Naive thymus-derived CD4-positive, alpha-beta T cell (primary cell): ENCODE data around the gene NKG7. TPM values are rescaled to one million over a fixed set of nuclear protein-coding genes. Genes with fewer than 3 reads are reported as not detected.
A peak's percentile ranks its signal among the peaks of the same experiment; 100 is the strongest.

ENCODE experiments used
- ATAC-seq: fragments of 150-1000 bp; cut with Tn5 transposase; 2 replicates; pipeline ENCODE4 v1.10.0; 2021; ENCODE audit warnings: mild to moderate bottlenecking, moderate library complexity
- CTCF ChIA-PET: fragments of 350-600 bp; sonication (Branson Sonifier 250); formaldehyde crosslinking; loops from one replicate; lab custom pipeline; 2021; ENCODE audit warnings: antibody characterized with exemption; lab: Charles Lee
- POLR2A ChIA-PET: fragments of 350-600 bp; sonication (Branson Sonifier 250); formaldehyde crosslinking; loops from one replicate; lab custom pipeline; 2021; ENCODE audit warnings: antibody characterized with exemption, inconsistent platforms; lab: Charles Lee
- DNase-seq, 9 donors: peaks; one replicate each; pipeline versions ENCODE4 v3.0.0 to v3.0.0-alpha.2; 2020 to 2022; ENCODE audit warnings: mixed read lengths in 1 of 9
- H3K27ac ChIP-seq: one replicate; pipeline ENCODE4 v1.7.0; 2013; ENCODE audit warnings: mild to moderate bottlenecking, low read depth, low read length, moderate library complexity
- H3K27me3 ChIP-seq, 2 donors: one replicate each; pipeline ENCODE4 v1.7.0; 2013; ENCODE audit warnings: low read length in 2 of 2, mild to moderate bottlenecking in 2 of 2, moderate library complexity in 2 of 2; ENCODE audit not compliant: control insufficient read depth in 2 of 2, insufficient read depth in 2 of 2
- H3K36me3 ChIP-seq, 3 experiments: 1 replicate in 2 of 3; 2 replicates in 1 of 3; pipeline ENCODE4 v1.7.0; 2013; ENCODE audit warnings: low read length in 3 of 3, mild to moderate bottlenecking in 3 of 3, moderate library complexity in 1 of 3; ENCODE audit not compliant: insufficient read depth in 3 of 3, control insufficient read depth in 2 of 3
- H3K4me1 ChIP-seq, 2 donors: one replicate each; pipeline ENCODE4 v1.7.0; 2013; ENCODE audit warnings: low read length in 2 of 2, mild to moderate bottlenecking in 2 of 2, moderate library complexity in 1 of 2; ENCODE audit not compliant: control insufficient read depth in 2 of 2, insufficient read depth in 2 of 2
- H3K4me3 ChIP-seq: 2 replicates; pipeline ENCODE4 v1.7.0; 2013; ENCODE audit warnings: mild to moderate bottlenecking, low read length
- H3K9me3 ChIP-seq, 3 experiments: 1 replicate in 2 of 3; 2 replicates in 1 of 3; pipeline ENCODE4 v1.7.0; 2013; ENCODE audit warnings: low read length in 3 of 3; ENCODE audit not compliant: control insufficient read depth in 2 of 3
- H3K27ac Mint-ChIP-seq, 9 donors: one replicate each; pipeline ENCODE4 v1.8.0; 2020 to 2022; ENCODE audit warnings: mixed read lengths in 9 of 9, mild to moderate bottlenecking in 8 of 9, moderate library complexity in 5 of 9, inconsistent platforms in 2 of 9
- H3K27me3 Mint-ChIP-seq, 5 donors: one replicate each; pipeline ENCODE4 v1.8.0; 2021 to 2022; ENCODE audit warnings: mixed read lengths in 5 of 5, mild to moderate bottlenecking in 1 of 5
- H3K36me3 Mint-ChIP-seq, 5 donors: one replicate each; pipeline ENCODE4 v1.8.0; 2020 to 2022; ENCODE audit warnings: mixed read lengths in 5 of 5, mild to moderate bottlenecking in 3 of 5, inconsistent platforms in 1 of 5
- H3K4me1 Mint-ChIP-seq, 7 donors: one replicate each; pipeline ENCODE4 v1.8.0; 2020 to 2022; ENCODE audit warnings: mixed read lengths in 7 of 7, mild to moderate bottlenecking in 3 of 7, inconsistent platforms in 1 of 7
- H3K4me3 Mint-ChIP-seq, 10 donors: one replicate each; pipeline ENCODE4 v1.8.0; 2020 to 2022; ENCODE audit warnings: mild to moderate bottlenecking in 10 of 10, mixed read lengths in 10 of 10, moderate library complexity in 6 of 10, inconsistent platforms in 2 of 10
- H3K9me3 Mint-ChIP-seq, 11 donors: one replicate each; pipeline ENCODE4 v1.8.0; 2020 to 2022; ENCODE audit warnings: mixed read lengths in 11 of 11, mild to moderate bottlenecking in 4 of 11, inconsistent platforms in 1 of 11, moderate library complexity in 1 of 11
- intact Hi-C, 2 donors: fragments of 100-400 bp; cut with micrococcal nuclease; formaldehyde crosslinking; loops; one replicate each; pipeline ENCODE4 v1.15.1; 2023
- polyA plus RNA-seq, 2 donors: library from polyadenylated mRNA; unstranded; fragments of 300-500 nt; fragmentation: Illumina TruSeq; gene quantifications; one replicate each; pipeline ENCODE4 v1.2.3, GENCODE V29; 2021
- total RNA-seq, 6 experiments: library from RNA in 5 of 6; stranded (reverse) in 5 of 6; gene quantifications; 1 replicate in 5 of 6; 2 replicates in 1 of 6; pipeline ENCODE4 v1.2.3 and lab custom pipeline; 2021 to 2026

NKG7 gene
- total and polyA plus RNA-seq, 7 experiments from 2014 or later, result 3.9 to 336 (median 9.8) TPM

DNA sequence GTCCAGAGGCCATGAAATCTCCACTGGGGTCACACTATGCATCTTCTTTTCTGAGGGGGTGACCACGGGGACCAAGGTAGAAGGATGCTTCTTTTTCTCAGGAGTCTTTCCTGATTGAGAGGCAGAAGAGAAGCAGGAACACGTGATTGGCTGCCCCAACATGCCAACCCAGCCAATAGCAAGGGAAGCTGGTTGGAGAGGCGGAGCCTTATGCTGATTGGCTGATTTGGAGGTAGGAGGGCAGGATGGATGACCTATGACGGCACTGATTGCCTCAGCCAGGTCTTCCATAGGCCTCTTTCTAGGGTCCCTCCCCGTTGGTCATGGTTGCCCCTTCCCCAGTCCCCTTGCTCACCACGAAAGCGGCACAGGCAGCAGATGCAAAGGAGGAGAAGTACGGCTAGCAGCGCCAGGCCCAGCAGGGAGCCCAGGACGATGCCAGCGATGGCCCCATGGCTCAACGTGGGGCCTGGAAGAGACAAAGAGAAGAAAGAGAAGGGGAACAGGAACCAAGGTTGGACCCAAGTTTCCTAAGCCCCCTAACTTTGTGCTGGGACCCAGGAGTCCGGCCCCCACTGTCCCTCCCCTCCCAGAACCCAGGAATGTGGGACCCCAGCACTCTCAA lies 38.5 kb downstream of the NKG7 start:
- Mint-ChIP-seq H3K9me3 (peaks cover 0 to 8% (median 1%) of the 10 kb centered on the region in 11 donors), H3K36me3 (peaks cover 0 to 8% (median 7%) of the 10 kb centered on the region in 5 donors), H3K27me3 (peaks cover 4 to 32% (median 16%) of the 10 kb centered on the region in 5 donors), H3K4me1 (peaks cover 0 to 8% (median 6%) of the 10 kb centered on the region in 7 donors), H3K27ac (no peak overlapping the region), H3K4me3 (peak overlapping the region in 1 of 10 donors; percentile 20)
- POLR2A ChIA-PET, result no interaction called here
- no peak overlapping the region for H3K4me3 ChIP-seq
- no peak for DNase-seq
- CTCF ChIA-PET, result no interaction called here
- peaks cover 3 to 4% of the 10 kb centered on the region in 2 donors for H3K4me1 ChIP-seq
- no peak for ATAC-seq
- H3K36me3 ChIP-seq, result no peaks in the 10 kb centered on the region
- peaks cover 0 to 3% of the 10 kb centered on the region in 2 donors for H3K27me3 ChIP-seq
- intact Hi-C loops, result no loop called here
- H3K27ac ChIP-seq, result no peak overlapping the region
- H3K9me3 ChIP-seq, result no peaks in the 10 kb centered on the region

DNA sequence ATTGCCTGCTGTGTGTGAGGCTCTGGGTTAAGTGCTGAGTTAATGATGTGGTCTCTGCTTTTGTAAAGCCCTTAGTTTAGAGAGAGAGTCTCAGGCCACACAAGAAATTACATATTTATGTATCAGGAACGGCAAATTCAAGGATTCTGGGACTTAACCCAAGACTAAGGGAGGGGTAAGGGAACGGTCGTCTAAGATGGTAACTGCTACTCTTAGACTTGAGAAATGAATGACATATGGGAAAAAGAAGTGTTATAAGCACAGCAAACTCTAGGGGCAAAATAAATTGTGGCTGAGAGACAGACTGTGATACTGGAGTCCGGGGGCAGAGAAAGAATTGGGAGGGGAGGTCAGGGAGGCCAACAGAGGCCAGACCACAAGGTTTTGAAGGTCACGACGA lies 40.7 kb downstream of the NKG7 start:
- Histone ChIP-seq H3K9me3 (no peaks in the 10 kb centered on the region), H3K4me3 (no peak overlapping the region), H3K27me3 (peaks cover 0 to 14% of the 10 kb centered on the region in 2 donors), H3K27ac (no peak overlapping the region), H3K36me3 (no peaks in the 10 kb centered on the region), H3K4me1 (peaks cover 0 to 3% of the 10 kb centered on the region in 2 donors)
- Mint-ChIP-seq H3K4me3 (no peak overlapping the region), H3K27me3 (peaks cover 18 to 38% (median 26%) of the 10 kb centered on the region in 5 donors), H3K36me3 (peaks cover 0 to 10% (median 8%) of the 10 kb centered on the region in 5 donors), H3K4me1 (peaks cover 0 to 10% (median 4%) of the 10 kb centered on the region in 7 donors), H3K9me3 (peaks cover 0 to 8% (median 1%) of the 10 kb centered on the region in 11 donors), H3K27ac (no peak overlapping the region)
- POLR2A ChIA-PET, result no interaction called here
- no peak for ATAC-seq
- no peak for DNase-seq
- intact Hi-C loops, result no loop called here
- CTCF ChIA-PET, result no interaction called here

DNA sequence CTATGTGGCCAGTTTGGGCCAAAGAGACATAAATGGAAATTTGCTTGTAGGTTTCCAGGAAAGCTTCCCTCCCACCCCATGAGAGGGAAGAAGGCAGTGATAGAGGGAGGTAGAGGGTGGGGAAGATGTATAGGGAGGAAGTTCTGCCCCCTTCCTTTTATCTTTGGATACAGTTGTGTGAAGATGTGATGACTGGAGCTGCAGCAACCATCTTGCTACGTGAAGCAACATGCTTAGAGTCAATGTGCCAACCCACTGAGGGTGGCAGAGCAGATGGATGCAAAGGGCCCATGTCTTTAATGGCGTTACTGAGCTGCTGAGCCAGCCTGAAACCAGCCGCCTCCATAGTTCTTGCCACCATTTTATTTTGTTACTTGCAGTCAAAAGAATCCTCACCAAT lies 41.3 kb downstream of the NKG7 start:
- Histone ChIP-seq H3K36me3 (no peaks in the 10 kb centered on the region), H3K27ac (no peak overlapping the region), H3K9me3 (no peaks in the 10 kb centered on the region), H3K4me3 (no peak overlapping the region), H3K4me1 (peaks cover 0 to 3% of the 10 kb centered on the region in 2 donors), H3K27me3 (peaks cover 0 to 14% of the 10 kb centered on the region in 2 donors)
- ChIA-PET POLR2A (no interaction called here), CTCF (no interaction called here)
- intact Hi-C loops, result no loop called here
- peaks cover 0 to 10% (median 4%) of the 10 kb centered on the region in 7 donors for H3K4me1 Mint-ChIP-seq
- DNase-seq (no peak), ATAC-seq (no peak)
- H3K36me3 Mint-ChIP-seq, result peaks cover 0 to 10% (median 8%) of the 10 kb centered on the region in 5 donors
- no peak overlapping the region for H3K4me3 Mint-ChIP-seq
- no peak overlapping the region for H3K27ac Mint-ChIP-seq
- H3K27me3 Mint-ChIP-seq, result peaks cover 24 to 39% (median 31%) of the 10 kb centered on the region in 5 donors
- peaks cover 0 to 8% (median 1%) of the 10 kb centered on the region in 11 donors for H3K9me3 Mint-ChIP-seq

DNA sequence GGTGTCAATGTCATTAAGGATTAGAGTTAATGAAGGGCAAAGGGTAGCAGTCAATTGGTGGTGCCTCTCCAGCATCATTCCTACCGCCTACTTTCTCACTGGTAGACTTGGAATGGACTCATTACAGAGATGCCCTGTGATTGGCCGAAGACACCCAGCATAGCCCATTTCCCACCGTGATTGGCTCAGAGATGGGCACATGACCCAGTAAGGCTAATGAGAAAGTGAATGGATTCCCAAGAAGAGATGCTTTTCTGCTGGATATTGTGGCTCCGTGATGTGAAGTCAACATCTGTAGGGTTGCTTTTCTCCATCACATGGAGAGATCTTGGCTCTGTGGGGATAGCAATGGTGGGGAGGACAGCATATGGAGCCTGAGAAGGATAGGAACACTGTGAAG lies 42.1 kb downstream of the NKG7 start:
- ATAC-seq, result no peak
- H3K27ac ChIP-seq, result no peak overlapping the region
- CTCF ChIA-PET, result no interaction called here
- Mint-ChIP-seq H3K4me1 (peaks cover 0 to 10% (median 5%) of the 10 kb centered on the region in 7 donors), H3K4me3 (no peak overlapping the region), H3K27me3 (peaks cover 32 to 46% (median 39%) of the 10 kb centered on the region in 5 donors), H3K9me3 (peaks cover 0 to 8% (median 3%) of the 10 kb centered on the region in 11 donors), H3K27ac (no peak overlapping the region), H3K36me3 (peaks cover 0 to 10% (median 8%) of the 10 kb centered on the region in 5 donors)
- no peak overlapping the region for H3K4me3 ChIP-seq
- DNase-seq, result no peak
- H3K4me1 ChIP-seq, result peaks cover 0 to 3% of the 10 kb centered on the region in 2 donors
- peaks cover 0 to 14% of the 10 kb centered on the region in 2 donors for H3K27me3 ChIP-seq
- POLR2A ChIA-PET, result no interaction called here
- intact Hi-C loops, result no loop called here
- no peaks in the 10 kb centered on the region for H3K36me3 ChIP-seq
- H3K9me3 ChIP-seq, result no peaks in the 10 kb centered on the region

DNA sequence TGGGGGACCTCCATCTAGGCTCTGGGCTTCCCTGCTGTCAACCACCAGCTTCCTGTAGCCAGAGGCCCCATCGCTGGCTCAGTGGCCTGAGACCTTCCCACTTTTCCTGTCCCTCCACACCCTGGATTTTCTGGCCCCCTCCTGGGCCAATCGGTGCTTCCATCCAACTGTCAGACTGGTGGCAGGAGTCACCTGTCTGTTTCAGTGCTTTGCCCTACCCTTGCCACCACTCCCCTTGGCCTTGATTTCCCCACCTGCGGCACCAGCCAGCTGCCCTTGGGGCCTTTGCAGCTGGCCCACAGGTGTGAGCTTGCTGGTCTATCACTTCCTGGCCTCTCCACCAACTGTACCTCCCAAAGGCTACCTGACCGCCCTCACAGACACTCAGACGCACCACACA lies 43.0 kb downstream of the NKG7 start:
- H3K36me3 ChIP-seq, result no peaks in the 10 kb centered on the region
- DNase-seq (no peak), ATAC-seq (no peak)
- H3K27me3 Mint-ChIP-seq, result peaks cover 36 to 55% (median 46%) of the 10 kb centered on the region in 5 donors
- ChIA-PET CTCF (interaction anchor here (0.6 kb wide), 1 partner anchor 27 kb away, joined by 5 read pairs; no protein-coding TSS in a partner anchor), POLR2A (no interaction called here)
- H3K27me3 ChIP-seq, result peaks cover 0 to 14% of the 10 kb centered on the region in 2 donors
- H3K4me1 ChIP-seq, result peaks cover 0 to 3% of the 10 kb centered on the region in 2 donors
- no peak overlapping the region for H3K27ac Mint-ChIP-seq
- H3K9me3 ChIP-seq, result no peaks in the 10 kb centered on the region
- H3K4me3 ChIP-seq, result no peak overlapping the region
- intact Hi-C loops, result no loop called here
- H3K4me3 Mint-ChIP-seq, result peak overlapping the region in 1 of 10 donors; percentile 26
- H3K9me3 Mint-ChIP-seq, result peaks cover 0 to 8% (median 3%) of the 10 kb centered on the region in 11 donors
- peaks cover 0 to 10% (median 5%) of the 10 kb centered on the region in 7 donors for H3K4me1 Mint-ChIP-seq
- peaks cover 0 to 10% (median 8%) of the 10 kb centered on the region in 5 donors for H3K36me3 Mint-ChIP-seq
- no peak overlapping the region for H3K27ac ChIP-seq

DNA sequence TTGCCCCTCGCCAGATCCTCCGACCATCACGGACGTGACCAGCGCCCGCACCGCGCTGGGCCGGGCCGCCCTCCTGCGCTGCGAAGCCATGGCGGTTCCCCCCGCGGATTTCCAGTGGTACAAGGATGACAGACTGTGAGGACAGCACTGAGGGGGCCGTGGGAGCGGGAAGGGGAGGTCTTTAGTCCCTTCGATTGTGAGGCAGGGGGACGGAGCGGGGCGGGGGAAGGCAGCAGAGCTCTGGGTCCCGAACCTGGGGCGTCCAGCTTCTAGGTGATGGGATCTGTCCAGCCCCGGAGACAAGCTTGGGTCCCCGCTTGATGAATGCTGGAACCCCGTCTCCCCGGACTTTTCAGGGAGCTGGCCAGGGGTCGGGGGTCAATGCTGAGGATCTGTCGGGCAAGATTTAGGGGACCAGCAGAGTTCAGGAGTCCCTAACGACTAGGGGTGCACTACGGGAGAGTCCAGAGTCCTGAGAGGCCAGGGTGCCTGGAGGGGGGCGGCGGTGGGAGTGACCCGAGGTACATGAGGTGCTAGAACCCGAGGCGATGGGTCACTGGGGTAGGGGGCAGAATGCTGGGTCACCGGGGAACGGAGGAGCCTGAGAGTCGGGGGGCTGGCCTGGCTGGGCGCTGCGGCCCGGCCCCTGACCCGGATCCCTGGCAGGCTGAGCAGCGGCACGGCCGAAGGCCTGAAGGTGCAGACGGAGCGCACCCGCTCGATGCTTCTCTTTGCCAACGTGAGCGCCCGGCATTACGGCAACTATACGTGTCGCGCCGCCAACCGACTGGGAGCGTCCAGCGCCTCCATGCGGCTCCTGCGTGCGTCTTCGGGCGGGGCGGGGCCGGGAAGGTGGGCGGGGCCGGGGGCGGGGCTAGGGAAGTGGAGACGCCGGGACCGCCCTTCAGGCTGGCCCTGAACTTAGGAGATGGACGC lies 45.1 kb downstream of the NKG7 start:
- peak overlapping the region in 9 of 10 donors; percentile 38 to 79 (median 61) for H3K4me3 Mint-ChIP-seq

More for the DNA sequence above, 45.1 kb downstream of the NKG7 start:
- ChIA-PET POLR2A (no interaction called here), CTCF (no interaction called here)
- H3K4me1 Mint-ChIP-seq, result peaks cover 0 to 10% (median 5%) of the 10 kb centered on the region in 7 donors
- ATAC-seq, result peak; percentile 84
- H3K36me3 ChIP-seq, result no peaks in the 10 kb centered on the region
- no peaks in the 10 kb centered on the region for H3K9me3 ChIP-seq
- H3K36me3 Mint-ChIP-seq, result peaks cover 0 to 10% (median 8%) of the 10 kb centered on the region in 5 donors
- DNase-seq, result peak in 5 of 9 donors; percentile 18 to 62 (median 28)
- no peak overlapping the region for H3K27ac Mint-ChIP-seq
- peaks cover 43 to 74% (median 61%) of the 10 kb centered on the region in 5 donors for H3K27me3 Mint-ChIP-seq
- no peak overlapping the region for H3K27ac ChIP-seq
- peaks cover 0 to 3% of the 10 kb centered on the region in 2 donors for H3K4me1 ChIP-seq
- no peak overlapping the region for H3K4me3 ChIP-seq
- intact Hi-C loops, result loop anchor here in 1 of 2 donors (1.0 kb wide), 1 partner anchor 40 kb away; no protein-coding TSS in a partner anchor
- peaks cover 0 to 14% of the 10 kb centered on the region in 2 donors for H3K27me3 ChIP-seq
- peaks cover 0 to 8% (median 4%) of the 10 kb centered on the region in 11 donors for H3K9me3 Mint-ChIP-seq
